Umbilical cord (tissue), 2 donors: ENCODE data around the gene GRM4. TPM values are rescaled to one million over a fixed set of nuclear protein-coding genes. Genes with fewer than 3 reads are reported as not detected.

Experiments used
- DNase-seq: peaks from one replicate; pipeline ENCODE4 v3.0.0-alpha.2; 2015; ENCODE audit warnings: low spot score
- total RNA-seq: library from RNA; depleted of rRNA; stranded (reverse); fragments of >200 nt; gene quantifications from one replicate; pipeline ENCODE4 v1.2.3, GENCODE V29; 2014; ENCODE audit warnings: low replicate concordance; ENCODE audit not compliant: insufficient read depth

GRM4 gene
- total RNA-seq, 1 donor from 2014 or later = 0.96 TPM

DNA sequence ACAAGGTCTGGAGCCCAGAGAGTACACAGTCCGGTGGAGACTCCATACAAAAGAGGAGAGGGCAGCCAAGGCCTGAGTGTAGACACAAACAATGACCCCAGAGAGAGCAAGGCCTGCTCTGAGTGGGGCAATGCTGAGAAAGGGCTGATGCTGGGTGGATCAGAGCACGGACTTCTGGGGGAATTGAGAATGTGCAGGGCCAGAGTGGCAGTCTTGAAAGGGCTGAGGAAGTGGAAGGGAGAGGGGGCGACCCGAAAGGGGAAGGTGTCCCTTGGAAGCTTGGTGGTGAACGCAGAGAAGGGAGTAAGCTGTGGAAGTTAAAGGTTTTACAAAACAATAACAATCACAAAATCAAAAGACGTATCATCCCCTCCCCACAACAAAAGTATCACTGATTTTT is 12.0 kb upstream of the GRM4 start:
- DNase-seq = no peak

DNA sequence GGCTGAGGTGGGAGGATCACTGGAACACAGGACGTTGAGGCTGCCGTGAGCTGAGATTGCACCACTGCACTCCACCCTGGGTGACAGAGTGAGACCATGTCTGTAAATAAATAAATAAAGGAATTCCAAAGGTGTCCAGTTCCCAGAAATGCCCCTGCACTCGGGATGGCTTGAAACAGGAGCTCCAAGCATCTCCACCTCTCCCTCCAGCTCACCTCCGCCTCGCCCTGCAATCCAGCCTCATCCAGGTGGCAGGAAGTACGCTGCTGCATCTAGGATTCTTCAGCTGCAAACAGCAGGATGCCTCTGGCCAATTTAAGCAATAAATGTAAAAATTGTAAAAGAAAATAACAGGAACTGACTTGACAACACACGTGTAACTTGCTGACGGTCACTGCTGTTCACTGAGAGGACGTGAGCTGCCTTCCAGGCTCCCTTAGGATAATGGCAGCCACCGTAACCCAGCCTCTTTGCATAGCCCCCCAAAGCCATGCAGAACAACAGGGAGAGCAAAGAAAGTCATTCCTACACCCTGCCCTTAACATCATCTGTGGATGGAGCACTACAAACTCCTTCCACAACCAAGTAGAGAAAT is 11.4 kb upstream of the GRM4 start:
- no peak for DNase-seq

DNA sequence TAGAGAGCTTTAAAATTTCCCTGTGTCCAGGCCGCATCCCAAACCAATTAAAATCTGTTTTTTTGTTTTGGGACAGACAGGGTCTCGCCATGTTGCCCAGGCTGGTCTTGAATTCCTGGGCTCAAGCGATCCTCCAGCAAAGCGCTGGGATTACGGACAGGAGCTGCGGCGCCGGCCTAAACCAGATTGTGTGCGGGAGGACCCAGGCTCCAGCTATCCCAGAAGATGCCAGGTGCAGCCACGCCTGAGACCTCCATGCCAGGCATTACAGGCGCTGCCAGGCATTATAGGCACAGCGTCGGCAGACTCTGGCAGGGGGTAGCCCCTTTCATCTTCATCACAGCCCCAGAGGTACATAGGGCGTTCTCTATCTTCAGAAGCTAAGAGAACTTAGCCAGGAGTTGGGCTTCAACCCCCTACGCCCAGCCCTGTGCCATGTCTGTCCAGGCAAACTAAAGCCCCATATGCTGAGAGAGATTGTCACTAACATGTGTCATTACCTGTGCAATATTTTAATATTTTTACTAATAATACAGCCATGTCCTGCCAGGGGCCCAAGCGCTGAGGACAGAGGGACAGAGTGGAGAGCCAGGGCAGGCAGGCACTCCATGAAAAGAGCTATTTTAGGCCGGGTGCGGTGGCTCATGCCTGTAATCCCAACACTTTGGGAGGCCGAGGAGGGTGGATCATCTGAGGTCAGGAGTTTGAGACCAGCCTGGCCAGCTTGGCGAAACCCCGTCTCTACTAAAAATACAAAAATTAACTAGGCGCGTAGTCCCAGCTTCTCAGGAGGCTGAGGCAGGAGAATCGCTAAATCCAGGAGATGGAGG is 9.8 kb upstream of the GRM4 start:
- no peak for DNase-seq

DNA sequence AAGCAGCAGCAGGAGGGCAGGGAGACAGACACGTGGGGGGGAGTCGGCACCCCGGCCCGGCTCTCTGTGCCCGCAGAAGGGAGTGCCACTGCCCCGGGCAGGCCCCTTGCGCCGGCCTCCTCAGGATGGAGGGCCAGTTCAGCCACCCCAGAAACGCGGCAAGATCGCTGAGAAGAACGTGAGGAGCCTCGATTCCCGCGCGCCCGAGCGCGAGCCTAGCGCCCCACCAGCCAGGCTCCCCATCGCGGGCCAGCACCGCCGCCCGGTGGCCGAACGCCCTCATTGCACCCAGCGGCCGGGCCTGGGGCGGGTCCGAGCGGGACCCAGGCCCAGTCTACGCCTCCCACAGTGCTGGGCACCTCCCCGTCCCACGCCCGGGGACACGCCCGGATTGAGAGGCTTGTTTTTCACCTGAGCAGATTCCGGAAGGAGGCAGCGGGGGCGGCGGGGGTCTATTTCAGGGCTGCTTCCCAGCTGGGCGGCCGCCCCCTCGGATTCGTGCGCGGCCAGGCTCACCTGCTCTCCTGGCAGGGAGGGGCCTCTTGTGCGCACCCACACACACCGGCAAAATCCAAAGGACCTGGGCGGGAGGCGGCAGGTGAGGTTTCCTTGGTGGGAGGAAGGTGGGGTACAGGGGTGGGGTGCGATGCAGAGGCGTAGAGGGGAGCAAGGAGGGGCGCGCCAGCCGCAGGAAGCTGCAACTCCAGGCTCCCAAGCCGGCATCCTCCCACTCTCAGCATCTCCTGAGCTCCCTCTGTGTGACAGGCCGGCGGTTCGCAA is 9.0 kb upstream of the GRM4 start:
- peak; percentile 22 for DNase-seq

DNA sequence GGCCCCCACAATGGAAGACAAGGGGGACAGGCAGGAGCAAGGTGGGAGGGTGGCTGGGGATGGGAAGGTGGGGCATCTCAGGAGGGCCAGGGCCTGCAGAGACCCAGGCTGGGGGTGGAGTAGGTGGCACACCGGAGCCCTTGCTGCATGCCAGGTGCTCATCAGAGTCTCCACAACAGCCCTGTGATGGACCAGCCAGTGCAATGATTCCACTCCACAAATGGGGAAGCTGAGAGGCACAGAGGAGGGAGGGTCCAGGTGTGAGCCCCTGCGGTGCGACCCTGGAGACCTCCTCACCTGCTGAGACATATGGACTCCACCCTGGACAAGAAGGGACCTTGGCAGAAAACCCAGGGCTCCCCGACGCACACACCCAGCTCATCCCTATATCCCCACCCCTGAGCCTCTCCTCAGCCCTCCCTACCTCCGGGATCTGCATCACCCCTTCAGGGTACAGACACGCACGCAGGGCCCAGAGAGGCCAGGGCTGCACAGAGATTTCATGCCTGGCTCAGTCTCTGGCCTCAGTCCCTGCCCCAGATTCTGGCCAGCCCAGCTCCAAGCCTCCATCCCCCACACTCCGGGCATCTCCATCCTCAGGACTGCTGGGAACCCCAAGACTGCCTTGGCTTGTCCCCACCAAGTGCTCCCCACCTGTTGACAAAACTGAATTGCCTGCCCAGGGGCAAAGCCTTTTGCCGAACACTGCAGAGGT is 7.1 kb upstream of the GRM4 start:
- no peak for DNase-seq

DNA sequence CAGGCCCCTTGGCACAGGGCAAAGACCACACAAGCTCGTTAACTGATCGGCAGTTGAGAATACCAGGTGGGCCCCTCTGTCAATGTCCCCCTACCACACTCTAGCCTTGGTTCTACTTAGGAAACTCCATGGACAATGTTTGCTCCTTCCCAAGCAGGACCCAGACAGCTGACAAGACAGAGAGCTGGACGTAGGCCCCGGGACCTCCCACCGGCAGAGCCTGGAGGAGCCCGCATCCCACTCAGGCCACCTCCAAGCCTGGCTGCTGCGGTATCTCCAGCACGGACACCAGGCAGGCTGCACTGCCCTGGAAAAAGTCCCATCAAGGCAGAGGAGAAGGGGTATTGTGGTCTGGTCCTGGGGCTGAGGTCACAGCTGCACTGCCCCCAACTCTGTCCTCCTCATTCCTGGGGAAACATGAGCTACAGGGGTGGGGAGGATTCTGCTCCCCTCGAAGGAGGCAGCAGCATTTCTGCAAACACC is 6.2 kb upstream of the GRM4 start:
- DNase-seq = no peak

DNA sequence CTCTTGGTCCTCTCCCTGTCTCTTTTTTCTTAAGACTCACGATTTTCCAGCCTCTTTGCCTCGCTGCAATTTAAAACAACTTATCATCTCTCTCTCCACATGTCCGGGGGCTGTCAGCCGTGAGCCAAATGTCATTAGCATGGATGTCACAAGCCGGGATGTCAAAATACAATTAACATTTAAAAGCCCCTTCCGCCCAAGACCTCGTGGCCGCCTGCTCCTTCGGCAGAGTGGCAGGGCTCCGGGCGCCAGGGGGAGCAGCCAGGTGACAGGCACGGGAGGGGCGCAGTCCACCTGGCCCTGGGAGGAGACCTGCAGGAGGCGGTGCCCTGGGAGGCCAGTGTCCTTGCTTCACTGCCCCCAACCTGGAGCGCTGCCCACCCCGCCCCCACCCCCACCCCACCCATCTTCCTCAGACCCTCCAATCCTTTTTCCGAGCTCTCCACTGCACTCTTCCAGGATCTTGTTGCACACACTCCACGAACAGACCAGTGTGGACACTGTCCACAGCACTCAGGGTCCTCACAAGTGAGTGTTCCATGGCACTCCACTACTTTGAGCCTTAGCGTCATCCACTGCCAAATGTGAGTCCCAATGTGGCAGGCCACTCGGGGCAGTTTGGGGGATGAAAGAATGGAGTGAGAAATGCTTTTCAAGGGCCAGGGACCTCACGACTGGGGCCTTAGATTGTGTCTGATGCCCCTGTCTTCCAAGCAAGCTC is 5.6 kb upstream of the GRM4 start:
- no peak for DNase-seq

DNA sequence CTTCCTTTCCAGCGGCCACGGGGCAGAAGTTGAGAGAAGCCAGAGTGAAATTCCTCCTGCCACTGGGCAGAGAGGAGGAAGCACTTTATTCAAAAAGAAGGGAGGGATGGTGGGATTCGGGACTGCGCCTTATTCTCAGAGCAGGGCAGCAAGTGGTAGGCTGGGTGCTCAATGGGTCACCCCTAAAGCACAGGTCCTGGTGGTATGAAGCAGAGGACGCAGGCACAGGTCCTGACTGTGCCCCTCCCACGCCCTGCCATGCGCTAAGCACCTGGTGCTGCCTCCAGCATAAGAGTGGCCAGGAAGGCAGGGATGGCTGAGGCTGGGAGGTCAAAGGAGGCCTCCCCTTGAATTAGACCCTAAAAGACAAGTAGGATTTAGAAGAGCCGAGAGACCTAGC is 4.9 kb upstream of the GRM4 start:
- no peak for DNase-seq

DNA sequence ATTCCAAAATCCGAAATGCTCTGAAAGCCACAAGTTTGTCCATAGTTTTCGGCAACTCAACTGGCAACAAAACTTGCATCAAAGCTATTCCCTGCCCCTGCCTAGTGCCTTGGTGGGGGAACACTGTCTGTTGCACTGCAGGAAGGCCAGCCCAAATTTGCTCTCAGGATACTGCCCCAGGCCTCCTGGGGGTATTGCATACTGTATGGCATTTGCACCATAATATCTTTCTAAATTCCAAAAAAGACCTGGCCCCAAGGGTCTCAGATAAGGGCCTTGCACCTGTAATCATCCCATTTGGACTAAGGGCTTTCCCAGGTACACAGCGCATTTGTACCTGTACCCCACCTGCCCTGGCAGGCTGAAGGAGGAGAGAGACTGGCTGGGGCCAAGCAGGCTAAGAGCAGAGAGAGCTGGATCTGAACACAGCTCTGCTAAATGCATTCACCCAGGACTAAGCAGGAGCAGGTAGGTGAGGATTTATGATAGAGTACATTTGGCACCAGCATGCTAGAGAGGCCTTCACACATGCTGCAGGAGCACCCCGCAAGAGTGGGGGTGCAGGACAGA is 4.0 kb upstream of the GRM4 start:
- DNase-seq = no peak

DNA sequence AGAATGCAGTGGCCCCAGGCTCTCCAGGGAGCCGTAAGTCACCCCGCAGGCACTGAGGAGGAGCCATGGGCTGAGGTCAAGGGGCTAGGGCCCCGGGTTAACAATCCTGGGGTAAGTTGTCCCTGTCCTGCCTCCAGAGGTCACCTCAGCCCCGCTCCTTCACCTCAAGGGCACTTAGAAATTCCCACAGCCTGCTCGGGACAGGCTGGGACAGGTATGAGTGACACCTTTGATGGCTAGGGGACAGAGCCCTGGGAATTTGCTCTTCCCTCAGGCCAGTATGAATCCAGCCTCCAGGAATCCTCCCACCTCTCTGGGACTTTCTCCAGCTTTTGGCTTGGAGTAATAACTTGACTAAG is 3.5 kb upstream of the GRM4 start:
- no peak for DNase-seq

DNA sequence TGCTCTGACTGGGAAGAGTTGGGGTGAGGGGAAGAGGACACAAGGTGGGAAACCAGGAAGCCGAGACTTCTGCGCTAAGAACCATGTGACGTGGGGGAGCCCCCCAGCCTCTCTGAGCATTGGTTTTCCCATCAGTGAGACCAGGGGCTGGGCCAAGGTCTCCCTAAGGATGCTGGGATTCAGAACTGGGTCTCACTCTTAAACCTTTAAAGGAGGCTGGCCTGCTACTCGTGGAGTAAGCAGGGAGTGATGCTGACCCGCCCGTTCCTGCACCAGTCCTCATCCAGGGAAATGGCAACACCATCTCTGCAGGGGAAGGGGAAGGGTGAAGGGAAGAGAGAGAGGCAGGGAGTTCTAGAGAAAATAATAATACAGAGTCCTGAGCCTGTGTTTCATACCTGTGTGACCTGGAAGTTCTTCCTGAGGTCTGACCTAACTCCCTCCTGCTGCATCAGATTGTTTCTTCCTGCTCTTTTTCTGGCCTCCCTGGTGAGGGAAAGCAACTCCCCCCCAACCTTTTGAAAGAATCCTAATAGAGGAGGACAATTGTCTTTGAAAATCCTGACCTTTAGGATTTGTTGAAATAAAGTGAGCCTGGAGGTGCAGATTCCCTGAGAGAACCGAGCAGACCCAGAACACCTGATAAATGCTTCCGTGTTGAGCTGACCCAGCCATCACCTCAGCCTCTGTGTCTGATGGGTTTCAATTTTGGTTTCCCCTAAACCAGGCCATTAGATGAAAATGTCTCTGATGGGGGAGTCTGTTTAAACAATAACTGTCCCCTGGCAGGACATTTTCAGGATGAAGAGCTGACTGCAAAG is 3.0 kb upstream of the GRM4 start:
- no peak for DNase-seq

DNA sequence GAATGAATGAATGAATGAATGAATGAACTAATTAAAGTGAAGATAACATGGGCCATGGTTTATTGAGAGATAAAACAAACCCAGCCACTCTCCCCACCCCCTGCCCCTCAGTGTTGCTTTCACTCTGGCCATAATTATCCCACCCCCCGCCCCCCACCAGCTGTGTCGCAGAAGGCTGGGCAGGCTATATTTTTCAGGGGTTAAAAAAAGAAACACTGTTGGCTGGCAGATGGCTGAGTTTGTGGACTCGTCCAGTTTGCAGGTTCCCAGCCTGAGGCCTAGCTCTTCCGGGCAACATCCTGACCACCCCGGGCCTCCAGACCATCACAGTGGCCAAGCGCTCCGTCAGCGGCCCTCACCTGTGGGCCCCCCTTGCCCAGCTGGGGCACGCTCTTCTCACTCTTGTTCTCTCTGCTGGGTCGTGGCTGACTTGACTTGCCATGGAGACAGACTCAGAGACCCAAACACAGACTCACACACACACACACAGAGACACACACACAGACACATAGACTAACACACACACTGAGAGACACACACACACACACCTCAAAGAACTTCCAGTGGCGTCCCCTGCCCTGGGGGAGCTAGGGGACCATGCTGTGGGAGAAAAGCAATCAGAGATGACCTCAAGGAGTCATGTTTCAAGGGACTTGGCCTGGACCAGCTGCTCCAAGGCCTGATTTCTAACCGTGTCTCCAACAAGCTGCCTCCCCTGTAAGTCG is 2.2 kb upstream of the GRM4 start:
- DNase-seq = no peak

DNA sequence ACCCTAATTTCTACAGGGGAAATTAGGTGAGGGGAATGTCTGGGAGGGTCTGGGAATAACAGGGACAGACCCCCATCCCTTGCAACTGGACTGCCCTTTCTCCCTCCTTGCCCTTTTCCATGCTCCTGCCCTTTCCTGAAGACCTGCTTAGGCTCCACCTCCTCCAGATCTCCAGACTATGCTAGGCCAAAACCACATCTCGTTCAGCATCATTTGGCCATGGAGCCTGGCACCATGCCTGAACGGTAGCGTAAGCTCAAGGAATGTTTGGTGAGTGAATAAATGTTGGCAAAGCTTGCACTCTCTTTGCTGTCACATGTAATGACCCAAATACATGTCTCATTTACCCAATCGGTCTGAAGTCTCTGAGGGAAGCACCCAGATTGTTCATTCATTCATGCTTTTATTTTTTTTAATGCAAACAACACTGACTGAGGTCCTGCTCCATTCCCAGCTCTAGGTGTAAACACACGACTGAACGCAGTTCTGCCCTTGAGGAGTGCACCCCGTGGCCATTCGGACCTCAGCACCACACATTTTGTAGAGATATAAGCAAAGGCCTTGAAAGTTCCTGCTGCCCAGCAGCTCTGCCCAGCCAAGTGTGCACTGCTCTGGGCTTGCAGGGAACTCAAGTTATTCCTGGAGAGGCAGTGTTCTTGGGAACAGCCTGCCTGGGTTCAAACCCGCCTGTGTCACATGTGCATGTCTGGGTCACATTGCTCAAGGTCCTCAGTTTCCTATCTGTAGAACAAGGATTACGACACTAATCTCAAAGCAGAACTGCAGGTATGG is 1.1 kb upstream of the GRM4 start:
- DNase-seq = no peak

DNA sequence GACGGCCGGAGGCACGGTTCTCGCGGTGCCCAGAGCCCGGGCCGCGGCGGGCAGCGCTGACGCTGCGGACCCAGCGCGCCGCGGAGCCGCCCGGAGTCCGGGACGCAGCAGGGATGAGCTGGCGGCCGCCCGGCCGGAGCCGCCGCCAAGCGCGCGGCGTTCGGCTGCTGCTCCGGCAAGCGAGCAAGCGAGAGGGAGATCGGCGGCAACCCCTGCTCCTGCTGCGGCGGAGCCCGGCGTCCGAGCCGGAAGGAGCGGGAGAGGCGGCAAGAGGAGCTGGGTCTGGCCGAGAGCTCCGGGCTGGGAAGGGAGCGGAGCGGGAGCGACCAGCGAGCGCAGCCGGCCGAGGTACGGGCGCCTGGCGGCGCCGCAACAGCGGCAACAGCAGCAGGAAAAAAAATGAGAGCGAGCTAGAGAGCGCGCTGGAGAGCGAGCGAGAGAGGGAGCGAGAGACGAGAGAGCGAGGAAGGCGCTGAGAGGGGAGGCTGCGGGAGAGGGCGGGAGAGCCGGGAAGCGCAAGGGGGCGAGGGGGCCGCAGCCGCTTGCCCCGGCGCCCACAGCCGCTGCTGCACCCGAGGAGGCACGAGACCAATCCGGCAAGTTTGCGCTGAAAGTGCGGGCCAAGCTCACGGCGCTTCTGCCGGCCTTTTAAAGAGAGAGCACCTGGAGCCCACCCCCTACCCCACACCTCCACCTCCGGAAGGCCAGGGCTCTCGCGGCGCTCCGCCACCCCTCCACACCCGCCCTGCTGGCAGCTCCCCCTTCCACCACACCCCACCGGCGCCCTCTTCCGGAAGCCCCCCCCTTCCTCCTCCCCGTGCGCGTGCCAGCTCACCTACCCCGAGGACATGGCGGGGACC is 496 bp downstream of the GRM4 start:
- peak; percentile 50 for DNase-seq

DNA sequence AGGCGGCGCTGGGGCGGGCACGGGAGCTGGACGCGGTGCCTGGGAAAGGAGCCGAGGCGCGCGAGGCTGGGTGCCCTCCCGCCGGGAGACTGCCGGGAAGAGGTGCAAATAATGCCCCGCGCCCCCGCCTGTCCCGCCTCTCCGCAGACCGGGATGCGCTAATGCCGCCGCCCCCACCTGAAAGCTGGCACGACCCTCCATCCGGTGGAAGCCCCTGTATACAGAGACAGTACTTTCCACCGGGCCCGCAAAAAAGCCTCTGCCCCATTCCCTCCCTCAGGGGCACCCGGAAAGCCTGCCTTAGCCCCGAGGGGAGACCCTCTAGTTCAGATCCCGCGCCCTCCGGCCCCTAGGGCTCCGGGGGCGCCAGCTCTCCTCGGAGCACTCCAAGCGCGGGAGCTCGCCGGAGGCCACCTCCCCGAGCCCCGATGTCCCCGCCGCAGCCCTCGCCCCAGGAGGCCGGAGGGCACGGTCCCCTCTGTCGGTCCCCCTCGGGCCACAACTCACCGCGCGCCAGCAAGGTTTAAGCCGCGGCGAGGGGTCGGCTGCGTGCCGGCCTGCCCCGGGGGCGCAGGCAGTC is 1.2 kb downstream of the GRM4 start:
- no peak for DNase-seq

DNA sequence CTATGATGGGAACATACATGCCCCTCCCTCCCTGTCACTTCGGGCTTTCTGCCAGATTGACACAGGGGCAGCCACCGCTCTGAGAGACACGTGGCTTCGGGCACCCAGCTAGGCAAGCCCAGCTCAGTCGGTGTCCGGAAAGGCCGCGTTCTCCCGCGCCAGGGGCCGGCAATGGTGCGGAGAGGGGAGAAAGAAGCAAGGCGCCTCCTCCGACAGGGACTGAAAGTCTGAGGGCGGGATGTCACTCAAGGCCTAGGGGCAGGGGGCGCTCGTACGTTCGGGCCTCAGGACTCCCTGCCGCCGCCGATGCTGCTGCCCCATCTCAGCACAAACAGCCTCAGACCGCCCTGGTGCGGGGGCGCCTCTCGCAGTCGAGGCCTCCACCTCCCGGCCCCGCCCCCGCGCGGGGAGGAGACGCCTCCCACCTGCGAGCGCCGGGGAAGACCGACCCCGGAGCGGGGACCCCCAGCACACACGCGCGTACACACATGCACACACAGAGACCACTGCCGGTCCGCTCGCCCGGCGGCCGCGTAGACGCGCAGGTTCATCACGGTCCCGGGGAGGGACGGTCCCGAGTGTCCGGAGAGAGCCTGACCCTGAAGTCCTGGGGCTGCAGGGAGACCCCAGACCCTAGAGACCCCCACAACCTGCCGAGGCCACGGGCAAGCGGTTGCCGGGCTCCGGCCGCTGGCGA is 1.9 kb downstream of the GRM4 start:
- DNase-seq = no peak
